ENCODE measurements around the gene FBXW7.

Gene FBXW7

DNA sequence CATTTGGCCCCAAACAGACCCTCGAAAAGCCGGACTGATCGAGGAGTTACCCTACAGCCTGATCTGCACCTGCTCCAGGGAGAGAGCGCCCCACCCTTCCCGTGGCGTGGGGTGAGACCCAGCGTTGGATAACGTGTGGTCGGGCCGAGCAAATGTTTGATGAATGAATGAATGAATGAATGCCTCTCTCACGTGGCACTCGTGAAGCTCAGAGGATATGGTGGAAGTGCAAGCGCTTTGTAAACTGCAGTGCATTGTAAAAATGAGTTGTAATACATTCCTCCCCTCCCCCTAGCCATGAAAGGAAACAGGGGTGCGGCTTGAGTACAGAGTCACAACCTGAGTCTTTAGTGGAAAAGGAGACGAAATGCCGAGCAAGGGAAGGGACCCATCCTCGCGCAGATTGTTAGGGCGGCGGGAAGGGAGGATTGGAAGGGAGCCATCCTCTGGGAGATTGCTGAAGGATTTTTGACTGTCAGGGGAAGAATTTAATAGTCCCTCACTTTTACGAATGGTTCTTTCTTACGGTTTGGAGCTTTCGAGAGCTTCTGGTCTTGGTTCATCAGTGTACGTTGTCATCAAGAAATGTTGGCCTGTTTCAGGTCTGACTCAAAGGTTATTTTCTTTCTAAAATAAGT, 772 bp upstream of the FBXW7 start:
- peak; percentile 48 for DNase-seq (ENCODE audit: low read depth)
- TF ChIP-seq CTCF (IDR thresholded peaks at IDR 0.05; ENCODE audit: low read length, missing control alignments): no peak
- H3K4me3 ChIP-seq (replicated peaks; ENCODE audit: low read depth, low read length): peak overlapping the region; percentile 96

DNA sequence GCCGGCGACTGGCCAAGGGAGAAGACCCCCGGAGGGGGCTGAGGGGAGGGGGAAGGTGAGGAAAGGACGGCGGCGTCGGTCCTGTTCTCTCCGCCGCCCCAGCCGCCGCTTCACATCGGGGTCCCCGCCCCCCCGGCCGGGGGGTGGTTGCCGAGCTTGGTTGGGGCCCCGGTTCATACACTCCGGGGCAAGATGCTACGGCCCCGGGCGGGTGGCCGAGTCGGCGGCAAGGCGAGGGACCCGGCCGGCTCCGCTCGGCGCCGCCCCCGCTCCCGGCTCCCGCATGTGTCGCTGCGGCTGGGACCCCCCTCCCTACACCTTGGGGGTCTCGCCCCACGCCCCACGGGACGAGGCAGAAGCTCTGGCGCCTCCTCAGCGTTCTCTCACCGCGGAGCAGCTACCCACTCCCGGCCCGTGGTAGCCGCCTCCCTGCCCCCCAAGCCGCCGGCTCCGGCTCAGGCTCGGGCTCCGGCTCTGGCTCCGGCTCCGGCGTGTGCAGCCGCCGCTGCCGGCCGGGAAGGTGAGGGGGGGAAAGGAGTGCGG, 461 bp downstream of the FBXW7 start:
- TF ChIP-seq CTCF (IDR thresholded peaks at IDR 0.05; ENCODE audit: low read length, missing control alignments): no peak
- DNase-seq (ENCODE audit: low read depth): no peak
- H3K4me3 ChIP-seq (replicated peaks; ENCODE audit: low read depth, low read length): peak overlapping the region; percentile 96

- TF ChIP-seq CTCF (IDR thresholded peaks at IDR 0.05; ENCODE audit: low read length, missing control alignments): no peak
- H3K4me3 ChIP-seq (replicated peaks; ENCODE audit: low read depth, low read length): peak overlapping the region; percentile 96
- peak; percentile 21 for DNase-seq (ENCODE audit: low read depth)
Observed at GRCh38 chr4:152534541-152535359, 1.1 kb downstream of the FBXW7 start.

- no peak for TF ChIP-seq CTCF (IDR thresholded peaks at IDR 0.05; ENCODE audit: low read length, missing control alignments)
- no peak for DNase-seq (ENCODE audit: low read depth)
- no peak overlapping the region for H3K4me3 ChIP-seq (replicated peaks; ENCODE audit: low read depth, low read length)
Observed at GRCh38 chr4:152531479-152531878, 4.4 kb downstream of the FBXW7 start.

DNA sequence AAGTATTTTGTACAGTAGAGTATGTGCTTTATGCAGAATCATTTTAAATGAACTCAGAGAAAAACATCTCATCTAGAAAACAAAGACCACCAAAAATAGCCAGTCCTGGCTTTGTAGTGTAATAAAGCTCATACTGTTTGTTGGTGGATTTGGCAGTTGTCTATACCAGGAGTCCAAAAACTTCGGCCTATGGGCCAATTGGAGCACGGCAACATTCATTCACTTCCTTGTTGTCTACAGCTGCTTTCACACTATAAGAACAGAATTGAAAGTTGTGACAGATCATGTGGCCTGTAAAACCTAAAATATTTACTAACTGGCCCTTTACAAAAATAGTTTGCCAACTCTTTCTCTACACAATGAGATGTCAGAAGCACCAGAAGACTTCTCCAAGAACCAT, 5.3 kb downstream of the FBXW7 start:
- no peak for TF ChIP-seq CTCF (IDR thresholded peaks at IDR 0.05; ENCODE audit: low read length, missing control alignments)
- no peak overlapping the region for H3K4me3 ChIP-seq (replicated peaks; ENCODE audit: low read depth, low read length)
- no peak for DNase-seq (ENCODE audit: low read depth)

DNA sequence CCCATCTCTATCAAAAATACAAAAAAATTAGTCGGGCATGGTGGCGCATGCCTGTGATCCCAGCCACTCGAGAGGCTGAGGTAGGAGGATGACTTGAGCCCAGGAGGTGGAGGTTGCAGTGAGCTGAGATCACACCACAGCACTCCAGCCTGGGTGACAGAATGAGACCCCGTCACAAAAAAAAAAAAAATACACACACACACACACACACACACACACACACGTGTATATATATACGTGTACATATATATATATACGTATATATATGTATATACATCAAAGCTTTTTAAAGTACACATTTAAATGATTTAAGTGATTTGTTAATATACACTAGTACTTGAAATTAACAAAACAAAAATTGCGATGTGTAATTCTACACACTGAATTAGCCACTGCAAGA, 6.0 kb downstream of the FBXW7 start:
- H3K4me3 ChIP-seq (replicated peaks; ENCODE audit: low read depth, low read length): no peak overlapping the region
- no peak for DNase-seq (ENCODE audit: low read depth)
- no peak for TF ChIP-seq CTCF (IDR thresholded peaks at IDR 0.05; ENCODE audit: low read length, missing control alignments)

All from fibroblast of pulmonary artery (primary cell).